Mammary epithelial cell (primary cell): Measurements from ENCODE around the gene UNC80.

Experiments
- CTCF ChIP-seq, 2 donors: IDR thresholded peaks in 1 of 2; conservative IDR thresholded peaks in 1 of 2; 2 replicates each; pipeline ENCODE4 v1.5.1; 2011 to 2012; ENCODE audit warnings: inconsistent platforms in 2 of 2, low read length in 2 of 2, mild to moderate bottlenecking in 2 of 2, control low read depth in 1 of 2, low read depth in 1 of 2; ENCODE audit not compliant: insufficient read depth in 1 of 2; ENCODE audit errors: extremely low read depth in 1 of 2
- EZH2 ChIP-seq: IDR thresholded peaks from 2 replicates; pipeline ENCODE4 v1.6.1; 2012; ENCODE audit warnings: low read length, inconsistent platforms, borderline replicate concordance

- TF ChIP-seq CTCF (conservative IDR thresholded peaks at IDR 0.05 in 1 of 2, IDR thresholded peaks at IDR 0.05 in 1 of 2; ENCODE audit: extremely low read depth in 1 of 2, insufficient read depth in 1 of 2, low read depth in 1 of 2, low read length in 2 of 2) (no peak), EZH2 (no peak)
These were observed 103.6 kb downstream of the UNC80 start for GRCh38 chr2:209875270-209875669.
